ENCODE measurements around the gene LKAAEAR1. TPM values are rescaled to one million over a fixed set of nuclear protein-coding genes. Genes with fewer than 3 reads are reported as not detected.

The LKAAEAR1 gene
- polyA plus RNA-seq, 1 donor (not counting 4 experiments of a cell fraction or from before 2014, with no cell fraction given): not detected

DNA sequence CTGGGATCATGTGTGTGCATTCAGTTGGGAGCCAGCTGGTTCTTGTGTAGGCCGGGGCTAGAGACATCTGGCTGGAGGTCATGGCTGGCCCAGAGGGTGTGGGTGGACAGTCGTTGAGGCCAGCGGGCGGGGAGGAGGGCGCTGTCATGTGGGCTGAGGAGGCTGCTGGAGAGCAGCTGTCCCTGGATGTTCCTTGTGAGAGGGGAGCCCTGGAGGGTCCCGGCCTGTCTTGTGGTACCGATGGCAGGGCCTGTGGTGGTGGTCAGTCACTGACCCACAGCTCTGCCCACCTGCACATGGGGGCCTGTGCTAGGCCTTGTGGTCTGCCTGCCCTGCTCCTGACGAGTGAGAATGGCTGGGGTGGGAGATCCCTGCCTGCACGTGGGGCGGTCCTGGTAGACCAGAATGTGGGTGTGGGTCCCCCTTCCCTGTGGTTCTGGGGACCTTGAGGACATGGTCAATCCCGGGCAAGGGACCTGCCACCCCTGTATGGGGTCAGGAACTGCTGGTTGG is 50.2 kb downstream of the LKAAEAR1 start:
- Histone ChIP-seq H2AFZ (ENCODE audit: control insufficient read depth, low read length) (no peak overlapping the region), H3K9me1 (ENCODE audit: control insufficient read depth, extremely low read depth, insufficient read depth, low read length) (no peaks in the 10 kb centered on the region), H3K36me3 (ENCODE audit: control insufficient read depth in 2 of 2, extremely low read depth in 1 of 2, insufficient read depth in 2 of 2, low read length in 2 of 2) (peaks cover 8 to 18% of the 10 kb centered on the region in 2 experiments), H4K20me1 (ENCODE audit: control insufficient read depth, extremely low read depth, insufficient read depth, low read length) (no peaks in the 10 kb centered on the region), H3K4me1 (ENCODE audit: control insufficient read depth, extremely low read depth, insufficient read depth, low read length) (peaks cover 1% of the 10 kb centered on the region), H3K9me3 (ENCODE audit: control insufficient read depth, low read depth, low read length) (no peaks in the 10 kb centered on the region), H3K9ac (ENCODE audit: control insufficient read depth, extremely low read depth, insufficient read depth, low read length) (no peak overlapping the region), H3K4me3 (ENCODE audit: control insufficient read depth in 2 of 3, extremely low read depth in 1 of 3, insufficient read depth in 2 of 3, low read depth in 1 of 3, low read length in 3 of 3) (no peak overlapping the region), H3K27me3 (ENCODE audit: control insufficient read depth, extremely low read depth, insufficient read depth, low read length) (peaks cover 7% of the 10 kb centered on the region), H3K79me2 (ENCODE audit: control insufficient read depth, insufficient read depth, low read length) (no peaks in the 10 kb centered on the region), H3K27ac (ENCODE audit: control insufficient read depth, insufficient read depth, low read length) (no peak overlapping the region), H3K4me2 (ENCODE audit: control insufficient read depth, extremely low read depth, insufficient read depth, low read depth, low read length) (no peak overlapping the region)
- DNase-seq (ENCODE audit: low read depth, low spot score) (no peak), FAIRE-seq (no peak)
- TF ChIP-seq EZH2 (IDR thresholded peaks at IDR 0.05; ENCODE audit: low read length): no peak
- TF ChIP-seq, protein P1, sequence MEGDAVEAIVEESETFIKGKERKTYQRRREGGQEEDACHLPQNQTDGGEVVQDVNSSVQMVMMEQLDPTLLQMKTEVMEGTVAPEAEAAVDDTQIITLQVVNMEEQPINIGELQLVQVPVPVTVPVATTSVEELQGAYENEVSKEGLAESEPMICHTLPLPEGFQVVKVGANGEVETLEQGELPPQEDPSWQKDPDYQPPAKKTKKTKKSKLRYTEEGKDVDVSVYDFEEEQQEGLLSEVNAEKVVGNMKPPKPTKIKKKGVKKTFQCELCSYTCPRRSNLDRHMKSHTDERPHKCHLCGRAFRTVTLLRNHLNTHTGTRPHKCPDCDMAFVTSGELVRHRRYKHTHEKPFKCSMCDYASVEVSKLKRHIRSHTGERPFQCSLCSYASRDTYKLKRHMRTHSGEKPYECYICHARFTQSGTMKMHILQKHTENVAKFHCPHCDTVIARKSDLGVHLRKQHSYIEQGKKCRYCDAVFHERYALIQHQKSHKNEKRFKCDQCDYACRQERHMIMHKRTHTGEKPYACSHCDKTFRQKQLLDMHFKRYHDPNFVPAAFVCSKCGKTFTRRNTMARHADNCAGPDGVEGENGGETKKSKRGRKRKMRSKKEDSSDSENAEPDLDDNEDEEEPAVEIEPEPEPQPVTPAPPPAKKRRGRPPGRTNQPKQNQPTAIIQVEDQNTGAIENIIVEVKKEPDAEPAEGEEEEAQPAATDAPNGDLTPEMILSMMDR (optimal IDR thresholded peaks at IDR 0.05 in 1 of 3, IDR thresholded peaks at IDR 0.05 in 1 of 3, conservative IDR thresholded peaks at IDR 0.05 in 1 of 3; ENCODE audit: extremely low read depth in 1 of 3, insufficient read depth in 2 of 3, low read length in 3 of 3): no peak
- dilution Hi-C loops (cut with MboI; ENCODE audit: extremely low pct_ligation_motif_present, low sequenced_read_pairs): no loop called here

Small RNAs within 50 kb of the gene (small RNA-seq; reads per million reads assigned to genes)
- gene AL355803.1 (ENCODE audit: insufficient read length in 3 of 3, low read depth in 3 of 3, low replicate concordance in 1 of 3) (0 reads per million in 3 experiments), gene MIR6813 (ENCODE audit: insufficient read length in 3 of 3, low read depth in 3 of 3, low replicate concordance in 1 of 3) (0 to 1.0 (median 0) reads per million in 3 experiments)

Other genes with a start within 250 kb of the LKAAEAR1 start
- gene ABHD16B, start 222.9 kb downstream of the LKAAEAR1 start, polyA plus RNA-seq: not detected in 3 replicates
- gene TPD52L2, start 219.1 kb downstream of the LKAAEAR1 start, polyA plus RNA-seq: 177 to 208 TPM (median 200 TPM) in 3 replicates
- gene DNAJC5, start 189.3 kb downstream of the LKAAEAR1 start, polyA plus RNA-seq: 43.7 to 62.0 TPM (median 59.0 TPM) in 3 replicates
- gene UCKL1, start 128.0 kb downstream of the LKAAEAR1 start, polyA plus RNA-seq: 24.1 to 42.2 TPM (median 28.7 TPM) in 3 replicates
- gene ZNF512B, start 114.5 kb downstream of the LKAAEAR1 start, polyA plus RNA-seq: 2.4 to 4.4 TPM (median 3.8 TPM) in 3 replicates
- 0.45 to 0.93 TPM (median 0.75 TPM) in 3 replicates for gene SAMD10, start 104.8 kb downstream of the LKAAEAR1 start, polyA plus RNA-seq
- gene PRPF6, start 103.3 kb downstream of the LKAAEAR1 start, polyA plus RNA-seq: 24.5 to 32.8 TPM (median 30.5 TPM) in 3 replicates
- 0.06 to 0.08 TPM (median 0.06 TPM) in 3 replicates for gene C20orf204, start 48.2 kb downstream of the LKAAEAR1 start, polyA plus RNA-seq
- not detected in 3 replicates for gene SOX18, start 34.8 kb downstream of the LKAAEAR1 start, polyA plus RNA-seq
- gene TCEA2, start 21.2 kb downstream of the LKAAEAR1 start, polyA plus RNA-seq: 8.4 to 13.1 TPM (median 9.1 TPM) in 3 replicates
- gene RGS19, start 4.9 kb downstream of the LKAAEAR1 start, polyA plus RNA-seq: 11.6 to 17.4 TPM (median 11.8 TPM) in 3 replicates
- 0.25 to 0.54 TPM (median 0.32 TPM) in 3 replicates for gene OPRL1, start 4.3 kb downstream of the LKAAEAR1 start, polyA plus RNA-seq
- gene NPBWR2, start 23.2 kb upstream of the LKAAEAR1 start, polyA plus RNA-seq: not detected in 3 replicates
- not detected in 3 replicates for gene MYT1, start 80.1 kb upstream of the LKAAEAR1 start, polyA plus RNA-seq
- gene PCMTD2, start 171.3 kb upstream of the LKAAEAR1 start, polyA plus RNA-seq: 24.5 to 25.8 TPM (median 25.6 TPM) in 3 replicates